ENCODE results near the gene TMEM30B.
"Not testable (repeated sequence)": the region's sequence is repeated elsewhere in the genome, so short reads cannot be mapped to it uniquely, and the experiment has no call there.

TMEM30B gene

DNA sequence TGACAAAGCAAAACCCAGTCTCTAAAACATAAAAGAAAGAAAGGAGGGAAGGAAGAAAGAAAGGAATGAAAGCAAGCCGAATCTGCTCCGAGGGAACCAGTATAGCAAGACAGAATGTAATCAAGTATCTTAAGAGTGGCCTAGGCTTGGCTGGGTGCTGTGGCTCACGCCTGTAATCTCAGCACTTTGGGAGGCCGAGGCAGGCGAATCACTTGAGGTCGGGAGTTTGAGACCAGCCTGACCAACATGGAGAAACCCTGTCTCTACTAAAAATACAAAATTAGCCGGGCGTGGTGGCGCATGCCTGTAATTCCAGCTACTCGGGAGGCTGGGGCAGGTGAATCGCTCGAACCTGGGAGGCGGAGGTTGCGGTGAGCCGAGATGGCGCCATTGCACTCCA, 39.0 kb upstream of the TMEM30B start:
- intact Hi-C loops (cut with micrococcal nuclease); H3K36me3 Mint-ChIP-seq (ENCODE audit: low read depth); H3K9me3 Mint-ChIP-seq; H3K4me3 Mint-ChIP-seq; H3K27ac Mint-ChIP-seq: not testable (repeated sequence)
- H3K4me1 Mint-ChIP-seq (ENCODE audit: low read depth): peaks cover 13% of the 10 kb centered on the region
- H3K27me3 Mint-ChIP-seq: peaks cover 23% of the 10 kb centered on the region

DNA sequence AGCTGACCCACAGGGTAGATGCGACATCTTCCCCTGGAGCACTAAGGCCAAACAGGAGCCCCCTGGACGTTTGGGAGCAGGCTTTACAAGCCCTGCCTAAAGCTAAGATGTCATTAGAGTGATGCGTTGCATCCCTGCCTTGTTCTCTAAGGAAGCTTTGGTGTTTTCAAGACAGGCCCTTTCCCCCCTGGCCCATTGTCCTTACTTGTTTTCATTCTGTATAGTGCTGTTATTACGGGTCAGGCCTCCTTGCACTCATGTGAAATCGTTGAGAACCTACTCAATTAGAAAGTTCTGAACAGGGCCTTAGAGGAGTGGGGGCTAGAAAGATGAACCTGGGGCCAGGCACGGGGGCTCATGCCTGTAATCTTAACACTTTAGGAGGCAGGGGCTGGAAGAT, 38.6 kb upstream of the TMEM30B start:
- intact Hi-C loops (cut with micrococcal nuclease): no loop called here
- no peaks in the 10 kb centered on the region for H3K9me3 Mint-ChIP-seq
- no peak overlapping the region for H3K27ac Mint-ChIP-seq
- no peak overlapping the region for H3K4me3 Mint-ChIP-seq
- peaks cover 13% of the 10 kb centered on the region for H3K4me1 Mint-ChIP-seq (ENCODE audit: low read depth)
- no peaks in the 10 kb centered on the region for H3K36me3 Mint-ChIP-seq (ENCODE audit: low read depth)
- H3K27me3 Mint-ChIP-seq: peaks cover 23% of the 10 kb centered on the region

- Mint-ChIP-seq H3K27ac (no peak overlapping the region), H3K4me1 (ENCODE audit: low read depth) (peaks cover 13% of the 10 kb centered on the region), H3K36me3 (ENCODE audit: low read depth) (no peaks in the 10 kb centered on the region), H3K4me3 (no peak overlapping the region), H3K9me3 (no peaks in the 10 kb centered on the region), H3K27me3 (peaks cover 23% of the 10 kb centered on the region)
- intact Hi-C loops (cut with micrococcal nuclease): no loop called here
Observed at GRCh38 chr14:61319086-61319485, 37.9 kb upstream of the TMEM30B start.

GRCh38 chr14:61315313-61315712, 34.2 kb upstream of the TMEM30B start:
- no peaks in the 10 kb centered on the region for H3K4me1 Mint-ChIP-seq (ENCODE audit: low read depth)
- H3K27ac Mint-ChIP-seq: no peak overlapping the region
- intact Hi-C loops (cut with micrococcal nuclease): no loop called here
- H3K36me3 Mint-ChIP-seq (ENCODE audit: low read depth): peaks cover 1% of the 10 kb centered on the region
- no peaks in the 10 kb centered on the region for H3K27me3 Mint-ChIP-seq
- H3K4me3 Mint-ChIP-seq: no peak overlapping the region
- peaks cover 14% of the 10 kb centered on the region for H3K9me3 Mint-ChIP-seq

DNA sequence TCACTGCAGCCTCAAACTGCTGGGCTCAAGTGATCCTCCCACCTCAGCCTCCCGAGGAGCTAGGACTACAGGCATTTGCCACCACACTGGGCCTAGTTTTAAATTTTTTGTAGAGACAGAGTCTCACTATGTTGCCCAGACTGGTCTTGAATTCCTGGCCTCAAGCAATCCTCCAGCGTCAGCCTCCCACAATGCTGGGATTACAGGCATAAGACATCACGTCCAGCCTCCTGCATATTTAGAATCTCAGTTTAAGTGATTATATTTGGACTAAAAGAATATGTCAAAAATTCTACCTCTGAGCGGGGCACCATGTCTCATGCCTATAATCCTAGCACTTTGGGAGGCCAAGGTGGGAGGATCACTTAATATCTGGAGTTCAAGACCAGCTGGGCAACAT, 27.6 kb upstream of the TMEM30B start:
- H3K9me3 Mint-ChIP-seq: peaks cover 29% of the 10 kb centered on the region
- H3K36me3 Mint-ChIP-seq (ENCODE audit: low read depth); H3K4me3 Mint-ChIP-seq; H3K4me1 Mint-ChIP-seq (ENCODE audit: low read depth); H3K27ac Mint-ChIP-seq; intact Hi-C loops (cut with micrococcal nuclease); H3K27me3 Mint-ChIP-seq: not testable (repeated sequence)

DNA sequence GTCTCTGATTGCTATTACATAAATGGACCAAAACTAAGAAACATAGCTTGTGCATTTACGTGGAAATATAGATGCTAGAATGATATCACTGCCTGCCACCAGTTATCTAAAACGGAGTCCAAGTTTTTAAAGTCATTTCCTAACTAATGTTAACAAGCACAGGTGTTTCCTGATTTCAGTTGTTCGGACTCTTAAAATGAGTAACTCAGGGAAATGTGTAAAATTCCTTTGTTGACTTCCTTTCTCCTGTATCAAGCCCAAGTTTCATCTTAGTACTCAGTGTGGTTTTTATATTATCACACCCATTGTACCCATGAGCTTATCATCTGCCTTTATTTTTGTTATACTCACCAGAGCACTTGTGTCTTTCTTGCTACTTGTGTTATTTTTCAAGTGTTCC, 27.1 kb upstream of the TMEM30B start:
- Mint-ChIP-seq H3K36me3 (ENCODE audit: low read depth) (peaks cover 7% of the 10 kb centered on the region), H3K4me1 (ENCODE audit: low read depth) (no peaks in the 10 kb centered on the region), H3K27me3 (no peaks in the 10 kb centered on the region), H3K4me3 (no peak overlapping the region), H3K27ac (no peak overlapping the region), H3K9me3 (peaks cover 29% of the 10 kb centered on the region)
- intact Hi-C loops (cut with micrococcal nuclease): no loop called here

DNA sequence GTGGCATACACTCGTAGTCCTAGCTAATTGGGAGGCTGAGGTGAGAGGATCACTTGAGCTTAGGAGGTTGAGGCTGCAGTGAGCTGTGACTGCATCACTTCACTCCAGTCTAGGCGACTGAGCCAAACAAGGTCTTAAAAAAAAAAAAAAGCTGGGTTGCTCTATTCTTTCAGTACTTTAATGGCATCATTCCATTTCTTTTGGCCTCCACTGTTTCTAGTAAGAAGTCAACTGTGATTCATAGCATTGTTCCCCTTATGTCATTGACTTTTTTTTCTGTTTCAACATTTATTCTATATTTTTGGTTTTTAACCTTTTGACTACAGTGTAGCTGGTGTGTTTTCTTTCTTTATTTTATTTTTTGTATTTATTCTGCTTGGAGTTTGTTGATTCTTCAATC, 23.6 kb upstream of the TMEM30B start:
- intact Hi-C loops (cut with micrococcal nuclease): loop anchor here (5.0 kb wide), 1 partner anchor 138 kb away; no protein-coding TSS in a partner anchor
- H3K4me3 Mint-ChIP-seq: no peak overlapping the region
- H3K4me1 Mint-ChIP-seq (ENCODE audit: low read depth): no peaks in the 10 kb centered on the region
- peaks cover 9% of the 10 kb centered on the region for H3K9me3 Mint-ChIP-seq
- H3K27me3 Mint-ChIP-seq: no peaks in the 10 kb centered on the region
- no peaks in the 10 kb centered on the region for H3K36me3 Mint-ChIP-seq (ENCODE audit: low read depth)
- no peak overlapping the region for H3K27ac Mint-ChIP-seq

- no peak overlapping the region for H3K27ac Mint-ChIP-seq
- H3K27me3 Mint-ChIP-seq: no peaks in the 10 kb centered on the region
Observed at GRCh38 chr14:61300754-61301153, 19.6 kb upstream of the TMEM30B start.

DNA sequence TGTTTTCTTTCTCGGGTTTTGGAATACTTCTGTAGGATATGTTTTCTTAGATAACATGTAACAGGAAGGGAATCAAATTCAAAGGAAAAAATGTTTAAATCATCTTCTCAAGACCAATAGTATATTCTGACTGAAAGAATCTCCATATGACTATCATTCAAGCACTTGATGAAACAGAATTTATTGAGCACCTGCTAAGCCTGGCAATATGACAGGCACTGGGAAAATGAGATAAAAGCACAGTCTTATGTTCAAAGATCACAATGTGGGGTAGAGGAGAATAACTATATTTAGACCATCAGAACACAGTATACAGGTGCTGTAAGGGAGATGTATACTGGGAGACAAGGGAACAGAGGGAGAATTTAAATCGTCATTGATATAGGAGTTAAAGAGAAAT, 19.1 kb upstream of the TMEM30B start:
- H3K27ac Mint-ChIP-seq: no peak overlapping the region

More at GRCh38 chr14:61300754-61301153, 19.6 kb upstream of the TMEM30B start:
- H3K9me3 Mint-ChIP-seq: no peaks in the 10 kb centered on the region
- intact Hi-C loops (cut with micrococcal nuclease): loop anchor here (5.0 kb wide), 1 partner anchor 142 kb away; no protein-coding TSS in a partner anchor
- H3K4me1 Mint-ChIP-seq (ENCODE audit: low read depth): no peaks in the 10 kb centered on the region
- no peak overlapping the region for H3K4me3 Mint-ChIP-seq
- no peaks in the 10 kb centered on the region for H3K36me3 Mint-ChIP-seq (ENCODE audit: low read depth)

GRCh38 chr14:61298824-61299223, 17.7 kb upstream of the TMEM30B start:
- intact Hi-C loops (cut with micrococcal nuclease): loop anchor here (10.0 kb wide), 1 partner anchor 826 kb away; no protein-coding TSS in a partner anchor
- no peaks in the 10 kb centered on the region for H3K27me3 Mint-ChIP-seq

More for the DNA sequence above, 19.1 kb upstream of the TMEM30B start:
- H3K36me3 Mint-ChIP-seq (ENCODE audit: low read depth): no peaks in the 10 kb centered on the region
- no peaks in the 10 kb centered on the region for H3K9me3 Mint-ChIP-seq
- H3K4me1 Mint-ChIP-seq (ENCODE audit: low read depth): no peaks in the 10 kb centered on the region
- no peak overlapping the region for H3K4me3 Mint-ChIP-seq
- no peaks in the 10 kb centered on the region for H3K27me3 Mint-ChIP-seq
- intact Hi-C loops (cut with micrococcal nuclease): loop anchor here (5.0 kb wide), 1 partner anchor 142 kb away; no protein-coding TSS in a partner anchor

GRCh38 chr14:61297581-61297980, 16.4 kb upstream of the TMEM30B start:
- no peaks in the 10 kb centered on the region for H3K4me1 Mint-ChIP-seq (ENCODE audit: low read depth)
- no peaks in the 10 kb centered on the region for H3K36me3 Mint-ChIP-seq (ENCODE audit: low read depth)
- no peak overlapping the region for H3K27ac Mint-ChIP-seq
- intact Hi-C loops (cut with micrococcal nuclease): loop anchor here (1.0 to 10.0 kb wide), 3 partner anchors 159 to 827 kb away; no protein-coding TSS in a partner anchor
- no peaks in the 10 kb centered on the region for H3K27me3 Mint-ChIP-seq
- H3K4me3 Mint-ChIP-seq: no peak overlapping the region
- no peaks in the 10 kb centered on the region for H3K9me3 Mint-ChIP-seq

More at GRCh38 chr14:61298824-61299223, 17.7 kb upstream of the TMEM30B start:
- H3K36me3 Mint-ChIP-seq (ENCODE audit: low read depth): no peaks in the 10 kb centered on the region
- no peaks in the 10 kb centered on the region for H3K9me3 Mint-ChIP-seq
- no peak overlapping the region for H3K4me3 Mint-ChIP-seq
- no peaks in the 10 kb centered on the region for H3K4me1 Mint-ChIP-seq (ENCODE audit: low read depth)
- H3K27ac Mint-ChIP-seq: no peak overlapping the region

DNA sequence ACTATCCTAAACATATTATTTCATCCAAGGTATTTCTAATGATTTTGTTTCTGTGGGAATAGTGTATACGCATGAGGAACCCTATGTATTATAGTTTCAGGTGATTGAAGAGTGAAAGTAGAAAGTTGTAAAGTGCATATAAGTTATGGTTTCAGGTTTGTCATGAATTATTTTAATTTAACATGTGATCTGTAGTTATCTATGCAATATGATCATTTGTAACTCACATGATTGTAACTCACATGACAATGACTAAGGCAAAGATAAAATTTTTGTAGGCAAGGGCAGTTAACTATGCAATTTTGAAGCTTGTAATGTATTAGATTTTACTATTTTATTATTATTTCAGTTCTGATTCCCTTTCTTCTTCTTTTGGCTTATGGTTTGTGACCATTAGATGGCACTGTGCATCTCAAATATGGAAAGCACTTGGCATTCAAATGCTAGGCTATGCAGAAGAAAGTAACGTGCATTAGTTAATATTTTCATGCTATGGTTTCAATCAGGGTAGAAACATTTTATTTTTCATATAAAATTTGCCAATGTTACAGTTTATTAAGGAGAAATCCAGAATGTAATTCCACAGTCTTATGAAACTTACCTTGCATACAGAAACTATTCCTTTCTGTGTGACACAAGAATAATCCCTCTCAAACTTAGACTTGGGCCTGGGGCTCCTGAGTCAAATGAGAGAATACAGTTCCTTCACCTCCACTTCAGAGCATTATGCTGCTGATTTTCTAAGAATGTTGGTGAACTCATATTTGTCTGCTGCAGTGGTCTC, 15.8 kb upstream of the TMEM30B start:
- intact Hi-C loops (cut with micrococcal nuclease): loop anchor here (1.0 to 10.0 kb wide), 3 partner anchors 159 to 828 kb away; no protein-coding TSS in a partner anchor
- no peak overlapping the region for H3K27ac Mint-ChIP-seq
- no peaks in the 10 kb centered on the region for H3K4me1 Mint-ChIP-seq (ENCODE audit: low read depth)
- no peaks in the 10 kb centered on the region for H3K27me3 Mint-ChIP-seq
- H3K36me3 Mint-ChIP-seq (ENCODE audit: low read depth): no peaks in the 10 kb centered on the region
- H3K4me3 Mint-ChIP-seq: no peak overlapping the region
- no peaks in the 10 kb centered on the region for H3K9me3 Mint-ChIP-seq

DNA sequence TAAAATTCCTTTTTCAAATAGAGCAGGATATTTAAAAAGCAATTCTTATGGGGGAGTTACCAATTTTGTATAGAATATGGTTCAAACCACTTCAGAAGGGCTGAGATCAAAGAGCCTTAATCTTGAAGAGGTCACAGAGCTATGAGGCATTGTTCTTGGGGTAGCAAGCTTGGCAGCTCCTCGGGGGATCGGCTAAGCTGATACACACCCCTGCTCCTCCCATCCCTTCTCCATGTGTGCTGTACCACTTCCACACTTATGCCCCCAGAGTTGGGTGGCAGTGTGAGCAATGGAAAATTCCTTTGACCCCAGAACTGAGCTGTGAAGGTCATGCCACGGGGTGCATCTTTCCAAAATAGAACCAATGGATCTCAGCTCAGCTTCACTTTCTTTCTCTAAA, 15.0 kb upstream of the TMEM30B start:
- H3K4me1 Mint-ChIP-seq (ENCODE audit: low read depth): no peaks in the 10 kb centered on the region
- H3K4me3 Mint-ChIP-seq: no peak overlapping the region
- intact Hi-C loops (cut with micrococcal nuclease): loop anchor here (10.0 kb wide), 1 partner anchor 829 kb away; no protein-coding TSS in a partner anchor
- no peaks in the 10 kb centered on the region for H3K27me3 Mint-ChIP-seq
- no peaks in the 10 kb centered on the region for H3K9me3 Mint-ChIP-seq
- H3K36me3 Mint-ChIP-seq (ENCODE audit: low read depth): no peaks in the 10 kb centered on the region
- H3K27ac Mint-ChIP-seq: no peak overlapping the region

GRCh38 chr14:61290701-61291100, 9.6 kb upstream of the TMEM30B start:
- intact Hi-C loops (cut with micrococcal nuclease): loop anchor here (10.0 kb wide), 1 partner anchor 834 kb away; no protein-coding TSS in a partner anchor
- Mint-ChIP-seq H3K4me1 (ENCODE audit: low read depth) (no peaks in the 10 kb centered on the region), H3K4me3 (no peak overlapping the region), H3K36me3 (ENCODE audit: low read depth) (no peaks in the 10 kb centered on the region), H3K27me3 (peaks cover 2% of the 10 kb centered on the region), H3K27ac (no peak overlapping the region), H3K9me3 (no peaks in the 10 kb centered on the region)

Data from dendritic cell treated with granulocyte-macrophage colony-stimulating factor and Interleukin-4, amounts not matched to agents 40 ng/mL and 50 ng/mL, for 4 days (primary cell).